HL-60 (cell line): ENCODE data around the gene ERP29.

Source experiments
- POLR2AphosphoS5 ChIP-seq: IDR thresholded peaks from 2 replicates; pipeline ENCODE4 v1.6.1; 2012; ENCODE audit warnings: low read depth
- TF ChIP-seq, protein P1 (sequence below): IDR thresholded peaks from one replicate; pipeline ENCODE4 v1.5.1; 2011; ENCODE audit warnings: low read length, control low read depth, inconsistent platforms; ENCODE audit not compliant: insufficient read depth

DNA sequence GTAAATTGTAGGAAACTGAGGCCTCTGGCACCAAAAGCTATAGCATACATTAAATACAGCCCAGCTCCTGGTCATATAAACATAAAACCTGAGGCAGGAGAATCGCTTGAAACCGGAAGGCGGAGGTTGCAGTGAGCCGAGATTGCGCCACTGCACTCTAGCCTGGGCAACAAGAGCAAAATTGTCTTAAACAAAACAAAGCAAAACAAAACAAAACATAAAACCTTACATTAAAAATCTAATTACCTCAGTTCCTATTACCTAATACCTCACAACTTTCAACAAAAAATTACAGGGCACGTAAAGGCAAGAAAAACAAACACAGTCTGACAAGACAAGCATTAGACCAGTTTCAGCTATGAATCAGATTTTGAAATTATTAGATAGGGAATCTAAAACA lies 36.9 kb upstream of the ERP29 start:
- TF ChIP-seq POLR2AphosphoS5 = no peak
- TF ChIP-seq, protein P1, sequence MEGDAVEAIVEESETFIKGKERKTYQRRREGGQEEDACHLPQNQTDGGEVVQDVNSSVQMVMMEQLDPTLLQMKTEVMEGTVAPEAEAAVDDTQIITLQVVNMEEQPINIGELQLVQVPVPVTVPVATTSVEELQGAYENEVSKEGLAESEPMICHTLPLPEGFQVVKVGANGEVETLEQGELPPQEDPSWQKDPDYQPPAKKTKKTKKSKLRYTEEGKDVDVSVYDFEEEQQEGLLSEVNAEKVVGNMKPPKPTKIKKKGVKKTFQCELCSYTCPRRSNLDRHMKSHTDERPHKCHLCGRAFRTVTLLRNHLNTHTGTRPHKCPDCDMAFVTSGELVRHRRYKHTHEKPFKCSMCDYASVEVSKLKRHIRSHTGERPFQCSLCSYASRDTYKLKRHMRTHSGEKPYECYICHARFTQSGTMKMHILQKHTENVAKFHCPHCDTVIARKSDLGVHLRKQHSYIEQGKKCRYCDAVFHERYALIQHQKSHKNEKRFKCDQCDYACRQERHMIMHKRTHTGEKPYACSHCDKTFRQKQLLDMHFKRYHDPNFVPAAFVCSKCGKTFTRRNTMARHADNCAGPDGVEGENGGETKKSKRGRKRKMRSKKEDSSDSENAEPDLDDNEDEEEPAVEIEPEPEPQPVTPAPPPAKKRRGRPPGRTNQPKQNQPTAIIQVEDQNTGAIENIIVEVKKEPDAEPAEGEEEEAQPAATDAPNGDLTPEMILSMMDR = no peak
